Stimulated activated CD8-positive, alpha-beta memory T cell treated with anti-CD3 and anti-CD28 coated beads, Interleukin-4, amount 100 ng/mL, for 4 hours (primary cell): ENCODE measurements around the gene ZMAT3.

Source experiments
- DNase-seq, 2 donors: peaks; one replicate each; pipeline ENCODE4 v3.0.0-alpha.2; 2020; ENCODE audit warnings: low read depth in 2 of 2, low spot score in 1 of 2

The ZMAT3 gene

GRCh38 chr3:179027326-179027900 lies 44.2 kb downstream of the ZMAT3 start:
- no peak for DNase-seq

GRCh38 chr3:179026636-179027035 lies 45.0 kb downstream of the ZMAT3 start:
- DNase-seq, result no peak

GRCh38 chr3:179021119-179021903 lies 50.3 kb downstream of the ZMAT3 start:
- DNase-seq, result no peak

GRCh38 chr3:179020112-179020511 lies 51.5 kb downstream of the ZMAT3 start:
- DNase-seq, result no peak

- DNase-seq, result no peak
These were observed 52.8 kb downstream of the ZMAT3 start for GRCh38 chr3:179018808-179019207.

- no peak for DNase-seq
These were observed 54.5 kb downstream of the ZMAT3 start for GRCh38 chr3:179016979-179017670.

- peak; percentile 13 to 16 for DNase-seq
These were observed 56.0 kb downstream of the ZMAT3 start for GRCh38 chr3:179015551-179016020.

GRCh38 chr3:179005706-179006105 lies 65.9 kb downstream of the ZMAT3 start:
- no peak for DNase-seq

GRCh38 chr3:179005213-179005612 lies 66.4 kb downstream of the ZMAT3 start:
- no peak for DNase-seq

GRCh38 chr3:179000659-179001058 lies 71.0 kb downstream of the ZMAT3 start:
- DNase-seq, result no peak

- DNase-seq, result no peak
These were observed 71.5 kb downstream of the ZMAT3 start for GRCh38 chr3:179000144-179000543.

GRCh38 chr3:178996399-178996798 lies 75.2 kb downstream of the ZMAT3 start:
- no peak for DNase-seq

GRCh38 chr3:178990293-178990692 lies 81.3 kb downstream of the ZMAT3 start:
- DNase-seq, result no peak

GRCh38 chr3:178989821-178990220 lies 81.8 kb downstream of the ZMAT3 start:
- no peak for DNase-seq

- no peak for DNase-seq
These were observed 83.9 kb downstream of the ZMAT3 start for GRCh38 chr3:178987745-178988144.

GRCh38 chr3:178986456-178986855 lies 85.2 kb downstream of the ZMAT3 start:
- DNase-seq, result no peak

- no peak for DNase-seq
These were observed 89.5 kb downstream of the ZMAT3 start for GRCh38 chr3:178982137-178982536.

GRCh38 chr3:178975320-178975719 lies 96.3 kb downstream of the ZMAT3 start:
- DNase-seq, result no peak

- no peak for DNase-seq
These were observed 100.0 kb downstream of the ZMAT3 start for GRCh38 chr3:178971614-178972013.

- DNase-seq, result no peak
These were observed 102.5 kb downstream of the ZMAT3 start for GRCh38 chr3:178969004-178969700.
